IMR-90 (cell line): Measurements from ENCODE around the gene ARHGEF26. TPM values are rescaled to one million over a fixed set of nuclear protein-coding genes. Genes with fewer than 3 reads are reported as not detected.

Experiments used
- ATAC-seq: fragments of 200-7000 bp; cut with Tn5 transposase; 2 replicates; pipeline ENCODE4 v1.9.1; 2020; ENCODE audit warnings: low read depth, mild to moderate bottlenecking, moderate library complexity
- BruUV-seq: library from RNA; stranded (reverse); fragments of 400-500 nt; replicated peaks from 2 replicates; lab custom pipeline; 2021; lab: Mats Ljungman, UMichigan
- CTCF ChIA-PET: fragments of 300-600 bp; formaldehyde crosslinking; extraction: SDS; loops from one replicate; lab custom pipeline; 2021; ENCODE audit warnings: antibody characterized with exemption; lab: Yijun Ruan, JAX
- POLR2A ChIA-PET: fragments of 300-600 bp; sonication (Branson Sonifier 250); formaldehyde crosslinking; loops from one replicate; lab custom pipeline; 2022; ENCODE audit warnings: antibody characterized with exemption; ENCODE audit not compliant: unreplicated experiment; lab: Charles Lee
- DNase-seq: peaks from one replicate; pipeline ENCODE4 v3.0.0; 2013
- H2AFZ ChIP-seq: replicated peaks from 2 replicates; pipeline ENCODE3; 2013; ENCODE audit warnings: low read length, mild to moderate bottlenecking; ENCODE audit not compliant: poor library complexity
- H2AK5ac ChIP-seq: 2 replicates; pipeline ENCODE4 v1.6.1; 2013; ENCODE audit warnings: low read depth, low read length, inconsistent platforms
- H2AK9ac ChIP-seq: replicated peaks from 2 replicates; pipeline ENCODE3; 2013; ENCODE audit warnings: mild to moderate bottlenecking, low read depth, low read length, moderate library complexity; ENCODE audit not compliant: poor library complexity
- H2BK120ac ChIP-seq: 2 replicates; pipeline ENCODE4 v1.6.1; 2013; ENCODE audit warnings: low read depth, low read length, inconsistent platforms
- H2BK15ac ChIP-seq: 3 replicates; pipeline ENCODE4 v1.6.1; 2013; ENCODE audit warnings: low read depth, low read length, inconsistent platforms
- H2BK20ac ChIP-seq: 2 replicates; pipeline ENCODE4 v1.6.1; 2013; ENCODE audit warnings: low read depth, mild to moderate bottlenecking, inconsistent platforms, low read length, moderate library complexity
- H2BK5ac ChIP-seq: 2 replicates; pipeline ENCODE4 v1.6.1; 2013; ENCODE audit warnings: mild to moderate bottlenecking, low read depth, low read length, inconsistent platforms; ENCODE audit not compliant: poor library complexity, severe bottlenecking
- H3K14ac ChIP-seq: replicated peaks from 2 replicates; pipeline ENCODE4 v1.6.1; 2013; ENCODE audit warnings: low read depth, low read length, inconsistent platforms
- H3K18ac ChIP-seq: 2 replicates; pipeline ENCODE4 v1.6.1; 2013; ENCODE audit warnings: low read depth, low read length, control low read depth
- H3K23ac ChIP-seq: 2 replicates; pipeline ENCODE4 v1.6.1; 2013; ENCODE audit warnings: low read depth, low read length, inconsistent platforms
- H3K27ac ChIP-seq: 2 replicates; pipeline ENCODE4 v1.5.1; 2013; ENCODE audit warnings: mild to moderate bottlenecking, control low read depth, low read length; ENCODE audit not compliant: insufficient read depth
- H3K27me3 ChIP-seq: 2 replicates; pipeline ENCODE4 v1.6.1; 2013; ENCODE audit warnings: low read length; ENCODE audit not compliant: control insufficient read depth, insufficient read depth
- H3K36me3 ChIP-seq: 2 replicates; pipeline ENCODE4 v1.6.1; 2013; ENCODE audit warnings: low read length, mixed read lengths; ENCODE audit not compliant: control insufficient read depth, insufficient read depth
- H3K4ac ChIP-seq: 2 replicates; pipeline ENCODE4 v1.6.1; 2013; ENCODE audit warnings: low read depth, low read length, inconsistent platforms
- H3K4me1 ChIP-seq: 2 replicates; pipeline ENCODE4 v1.6.1; 2013; ENCODE audit warnings: low read length, mixed read lengths; ENCODE audit not compliant: control insufficient read depth, insufficient read depth
- H3K4me2 ChIP-seq: 2 replicates; pipeline ENCODE4 v1.6.1; 2013; ENCODE audit warnings: low read depth, mild to moderate bottlenecking, control low read depth, low read length, moderate library complexity
- H3K4me3 ChIP-seq: 2 replicates; pipeline ENCODE4 v1.5.1; 2013; ENCODE audit warnings: low read depth, mild to moderate bottlenecking, control low read depth, low read length, moderate library complexity; ENCODE audit not compliant: insufficient read depth
- H3K56ac ChIP-seq: 2 replicates; pipeline ENCODE4 v1.6.1; 2013; ENCODE audit warnings: low read length, inconsistent platforms; ENCODE audit not compliant: insufficient read depth; ENCODE audit errors: extremely low read depth
- H3K79me1 ChIP-seq, 2 experiments: 2 replicates each; pipeline ENCODE4 v1.6.1; 2013; ENCODE audit warnings: low read length in 2 of 2, inconsistent platforms in 1 of 2, low read depth in 1 of 2
- H3K9ac ChIP-seq: 2 replicates; pipeline ENCODE4 v1.6.1; 2013; ENCODE audit warnings: low read depth, low read length, control low read depth
- H3K9me1 ChIP-seq: 2 replicates; pipeline ENCODE4 v1.6.1; 2013; ENCODE audit warnings: low read length, inconsistent platforms; ENCODE audit not compliant: insufficient read depth
- H3K9me3 ChIP-seq: 2 replicates; pipeline ENCODE4 v1.6.1; 2013; ENCODE audit warnings: low read length; ENCODE audit not compliant: control insufficient read depth, insufficient read depth
- H4K20me1 ChIP-seq: 2 replicates; pipeline ENCODE4 v1.6.1; 2013; ENCODE audit warnings: low read length, inconsistent platforms; ENCODE audit not compliant: insufficient read depth
- H4K5ac ChIP-seq: 2 replicates; pipeline ENCODE4 v1.6.1; 2013; ENCODE audit warnings: mild to moderate bottlenecking, low read depth, low read length, control low read depth
- H4K8ac ChIP-seq, 2 experiments: 2 replicates each; pipeline ENCODE4 v1.6.1; 2013; ENCODE audit warnings: low read depth in 2 of 2, low read length in 2 of 2, control low read depth in 1 of 2, inconsistent platforms in 1 of 2
- H4K91ac ChIP-seq: 2 replicates; pipeline ENCODE4 v1.6.1; 2013; ENCODE audit warnings: low read depth, low read length, inconsistent platforms; ENCODE audit not compliant: insufficient read depth
- BHLHE40 ChIP-seq: fragments of 150-350 bp; IDR thresholded peaks from 2 replicates; pipeline ENCODE4 v1.6.1; 2016; ENCODE audit warnings: mild to moderate bottlenecking, low read depth, low read length
- CEBPB ChIP-seq: IDR thresholded peaks from 2 replicates; pipeline ENCODE4 v1.6.1; 2012; ENCODE audit warnings: low read depth, low read length, improper control_type of control experiment
- CTCF ChIP-seq: conservative IDR thresholded peaks from 2 replicates; pipeline ENCODE4 v1.5.1; 2012; ENCODE audit warnings: mild to moderate bottlenecking, low read depth, low read length, improper control_type of control experiment
- FOS ChIP-seq: fragments of 150-350 bp; IDR thresholded peaks from 2 replicates; pipeline ENCODE4 v1.6.1; 2016; ENCODE audit warnings: low read depth, low read length
- MAFK ChIP-seq: IDR thresholded peaks from 2 replicates; pipeline ENCODE4 v1.6.1; 2012; ENCODE audit warnings: low read depth, low read length, improper control_type of control experiment
- MAZ ChIP-seq: IDR thresholded peaks from 2 replicates; pipeline ENCODE4 v1.6.1; 2012; ENCODE audit warnings: low read depth, mild to moderate bottlenecking, low read length, improper control_type of control experiment, moderate library complexity, borderline replicate concordance
- NFE2L2 ChIP-seq: fragments of 150-350 bp; IDR thresholded peaks from 2 replicates; pipeline ENCODE4 v1.6.1; 2016; ENCODE audit warnings: low read depth, mild to moderate bottlenecking, low read length
- POLR2A ChIP-seq: IDR thresholded peaks from 2 replicates; pipeline ENCODE4 v1.6.1; 2012; ENCODE audit warnings: mild to moderate bottlenecking, low read depth, low read length
- RFX5 ChIP-seq: IDR thresholded peaks from 2 replicates; pipeline ENCODE4 v1.8.0; 2012; ENCODE audit warnings: low read depth, mild to moderate bottlenecking, low read length, moderate library complexity
- SMC3 ChIP-seq: fragments of 150-350 bp; IDR thresholded peaks from 2 replicates; pipeline ENCODE4 v1.6.1; 2016; ENCODE audit warnings: low read depth, mild to moderate bottlenecking, antibody characterized with exemption, low read length, moderate library complexity
- USF2 ChIP-seq: fragments of 150-350 bp; IDR thresholded peaks from 2 replicates; pipeline ENCODE4 v1.6.1; 2017; ENCODE audit warnings: mild to moderate bottlenecking, antibody characterized with exemption, low read length, low read depth
- WGBS, 2 experiments: methylation state at CpG; one replicate each; pipeline versions ENCODE4 v1.1.5 to v1.1.7; 2013; ENCODE audit warnings: missing lambda C conversion rate in 2 of 2; ENCODE audit not compliant: insufficient read length in 1 of 2; ENCODE audit errors: extremely low coverage in 2 of 2; 5-methylcytosine and 5-hydroxymethylcytosine counted together
- dilution Hi-C: fragments of 300-500 bp; cut with HindIII; formaldehyde crosslinking; loops from one replicate; pipeline ENCODE4 v1.14.3; 2018; ENCODE audit warnings: low sequenced_read_pairs; ENCODE audit not compliant: unreplicated experiment
- in situ Hi-C: fragments of 300-500 bp; cut with MboI; formaldehyde crosslinking; loops from 3 replicates; pipeline ENCODE4 v1.14.3; 2019; ENCODE audit warnings: low sequenced_read_pairs, inconsistent platforms, mixed read lengths
- intact Hi-C: fragments of 100-400 bp; cut with micrococcal nuclease; formaldehyde crosslinking; loops from 2 replicates; pipeline ENCODE4 v1.10.0; 2022
- polyA plus RNA-seq, 3 experiments: library from polyadenylated mRNA; depleted of rRNA; stranded (reverse); fragments of >200 nt; gene quantifications; 2 replicates each; pipeline ENCODE4 v1.2.3, GENCODE V29; 2012; ENCODE audit warnings: low replicate concordance in 1 of 3
- total RNA-seq: library from RNA; depleted of rRNA; stranded (reverse); fragments of >200 nt; gene quantifications from 2 replicates; pipeline ENCODE4 v1.2.3, GENCODE V29; 2012

Gene ARHGEF26
- total and polyA plus RNA-seq, 2 of the 4 experiments (the other 2 are of a cell fraction), result 2.0 to 2.3 TPM

GRCh38 chr3:154184582-154184981 is 63.4 kb downstream of the ARHGEF26 start:
- no peak for TF ChIP-seq RFX5
- TF ChIP-seq POLR2A, result no peak
- no peak for TF ChIP-seq SMC3
- no peak for TF ChIP-seq MAFK
- no peak for TF ChIP-seq FOS
- no peak for TF ChIP-seq USF2
- no peak for TF ChIP-seq MAZ
- TF ChIP-seq CTCF, result no peak
- TF ChIP-seq NFE2L2, result no peak
- TF ChIP-seq CEBPB, result no peak
- TF ChIP-seq BHLHE40, result no peak
- H3K4me1 ChIP-seq, result no peaks in the 10 kb centered on the region
- H4K91ac ChIP-seq, result no peak overlapping the region
- no peak overlapping the region for H3K56ac ChIP-seq
- H4K5ac ChIP-seq, result no peak overlapping the region
- H4K20me1 ChIP-seq, result no peaks in the 10 kb centered on the region
- H3K4me3 ChIP-seq, result no peak overlapping the region
- no peak overlapping the region for H2BK5ac ChIP-seq
- no peaks in the 10 kb centered on the region for H3K36me3 ChIP-seq
- no peaks in the 10 kb centered on the region for H3K9me3 ChIP-seq
- intact Hi-C loops (no loop called here), in situ Hi-C loops (no loop called here), dilution Hi-C loops (no loop called here)
- no peak overlapping the region for H4K8ac ChIP-seq
- H2BK15ac ChIP-seq, result no peak overlapping the region
- no TSS peak for BruUV-seq
- H3K27me3 ChIP-seq, result no peaks in the 10 kb centered on the region
- DNase-seq, result no peak
- H2AK5ac ChIP-seq, result no peak overlapping the region
- ChIA-PET POLR2A (no interaction called here), CTCF (no interaction called here)
- no peak overlapping the region for H3K4ac ChIP-seq
- WGBS, 2 experiments, result no CpG with 5 or more reads among the region's 4 CpGs
- no peak overlapping the region for H2AK9ac ChIP-seq
- H3K4me2 ChIP-seq, result no peak overlapping the region
- no peak for ATAC-seq
- H3K14ac ChIP-seq, result no peak overlapping the region
- H3K18ac ChIP-seq, result no peak overlapping the region
- H3K9me1 ChIP-seq, result no peaks in the 10 kb centered on the region
- H3K9ac ChIP-seq, result no peak overlapping the region
- H2AFZ ChIP-seq, result no peak overlapping the region
- H3K27ac ChIP-seq, result no peak overlapping the region
- no peaks in the 10 kb centered on the region for H3K79me1 ChIP-seq
- no peak overlapping the region for H3K23ac ChIP-seq
- H2BK120ac ChIP-seq, result no peak overlapping the region
- no peak overlapping the region for H2BK20ac ChIP-seq
